Prostate gland (tissue), 2 donors: ENCODE results near the gene ZNF784.

ENCODE experiments used
- POLR2A ChIP-seq: fragments of 450-650 bp; IDR thresholded peaks from one replicate; pipeline ENCODE4 v1.6.1; 2016; ENCODE audit warnings: antibody characterized with exemption, mild to moderate bottlenecking
- POLR2AphosphoS5 ChIP-seq: sonication (generic); formaldehyde crosslinking; IDR thresholded peaks from one replicate; pipeline ENCODE4 v1.6.1; 2017; ENCODE audit warnings: antibody characterized with exemption
- TF ChIP-seq, protein P1 (sequence below), 4 experiments: fragments of 200-600 bp in 2 of 4; fragments of 450-650 bp in 2 of 4; sonication (generic) in 2 of 4; IDR thresholded peaks; 1 replicate in 3 of 4; 2 replicates in 1 of 4; pipeline ENCODE4 v1.5.1; 2016 to 2019; ENCODE audit warnings: antibody characterized with exemption in 4 of 4, mild to moderate bottlenecking in 2 of 4, moderate library complexity in 2 of 4

DNA sequence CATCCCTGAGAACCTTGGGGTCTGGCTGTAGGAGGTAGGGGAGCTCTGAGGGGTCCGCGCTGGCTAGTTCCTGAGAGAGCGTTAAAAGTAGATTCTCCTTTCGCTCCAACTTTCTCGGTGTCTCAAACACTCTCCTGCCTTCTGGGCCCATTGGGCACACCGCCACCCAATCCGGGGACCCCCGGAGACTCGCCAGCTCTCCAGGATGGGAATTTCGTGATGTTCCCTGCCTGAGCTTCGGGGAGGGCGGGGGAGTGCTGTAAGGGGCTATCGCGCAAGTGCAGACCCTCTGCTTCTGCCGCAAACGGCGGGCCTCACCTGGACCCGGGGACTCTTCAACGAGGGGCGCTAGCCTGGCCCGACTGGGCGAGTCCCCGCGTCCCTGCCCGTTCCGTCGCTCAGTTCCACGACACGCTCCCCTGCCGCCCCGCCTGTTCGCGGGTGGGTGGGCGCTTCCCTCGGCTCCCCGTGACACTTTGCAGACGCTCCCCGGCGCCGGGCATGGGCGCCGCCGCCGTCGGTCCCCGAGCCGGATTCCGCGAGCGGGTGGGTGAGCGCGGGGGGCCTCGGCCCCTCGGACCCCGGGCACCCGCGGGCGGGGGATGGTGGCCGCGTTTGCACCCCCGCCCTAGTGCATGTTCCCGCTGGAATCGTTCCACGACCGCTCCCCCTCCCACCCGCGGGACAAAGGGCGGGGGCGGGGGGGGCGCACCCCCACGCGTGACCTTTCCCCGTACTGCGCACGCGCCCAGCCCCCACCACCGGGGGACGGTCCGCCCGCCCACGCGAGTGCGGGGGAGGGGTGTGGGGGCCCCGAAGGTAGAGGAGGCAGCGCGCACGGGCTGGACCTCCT is 23.6 kb upstream of the ZNF784 start, which contains the start of gene CCDC106:
- TF ChIP-seq POLR2A (peak; percentile 12), POLR2AphosphoS5 (no peak)
- TF ChIP-seq, protein P1, sequence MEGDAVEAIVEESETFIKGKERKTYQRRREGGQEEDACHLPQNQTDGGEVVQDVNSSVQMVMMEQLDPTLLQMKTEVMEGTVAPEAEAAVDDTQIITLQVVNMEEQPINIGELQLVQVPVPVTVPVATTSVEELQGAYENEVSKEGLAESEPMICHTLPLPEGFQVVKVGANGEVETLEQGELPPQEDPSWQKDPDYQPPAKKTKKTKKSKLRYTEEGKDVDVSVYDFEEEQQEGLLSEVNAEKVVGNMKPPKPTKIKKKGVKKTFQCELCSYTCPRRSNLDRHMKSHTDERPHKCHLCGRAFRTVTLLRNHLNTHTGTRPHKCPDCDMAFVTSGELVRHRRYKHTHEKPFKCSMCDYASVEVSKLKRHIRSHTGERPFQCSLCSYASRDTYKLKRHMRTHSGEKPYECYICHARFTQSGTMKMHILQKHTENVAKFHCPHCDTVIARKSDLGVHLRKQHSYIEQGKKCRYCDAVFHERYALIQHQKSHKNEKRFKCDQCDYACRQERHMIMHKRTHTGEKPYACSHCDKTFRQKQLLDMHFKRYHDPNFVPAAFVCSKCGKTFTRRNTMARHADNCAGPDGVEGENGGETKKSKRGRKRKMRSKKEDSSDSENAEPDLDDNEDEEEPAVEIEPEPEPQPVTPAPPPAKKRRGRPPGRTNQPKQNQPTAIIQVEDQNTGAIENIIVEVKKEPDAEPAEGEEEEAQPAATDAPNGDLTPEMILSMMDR (IDR thresholded peaks at IDR 0.05): no peak
